GM18502 (cell line): ENCODE measurements around the gene LRRC45.

Source experiments
- ATAC-seq: cut with Tn5 transposase; IDR thresholded peaks from one replicate; pipeline ENCODE4 v1.9.1; 2021; ENCODE audit warnings: mild to moderate bottlenecking; ENCODE audit not compliant: unreplicated experiment, poor library complexity

The LRRC45 gene

DNA sequence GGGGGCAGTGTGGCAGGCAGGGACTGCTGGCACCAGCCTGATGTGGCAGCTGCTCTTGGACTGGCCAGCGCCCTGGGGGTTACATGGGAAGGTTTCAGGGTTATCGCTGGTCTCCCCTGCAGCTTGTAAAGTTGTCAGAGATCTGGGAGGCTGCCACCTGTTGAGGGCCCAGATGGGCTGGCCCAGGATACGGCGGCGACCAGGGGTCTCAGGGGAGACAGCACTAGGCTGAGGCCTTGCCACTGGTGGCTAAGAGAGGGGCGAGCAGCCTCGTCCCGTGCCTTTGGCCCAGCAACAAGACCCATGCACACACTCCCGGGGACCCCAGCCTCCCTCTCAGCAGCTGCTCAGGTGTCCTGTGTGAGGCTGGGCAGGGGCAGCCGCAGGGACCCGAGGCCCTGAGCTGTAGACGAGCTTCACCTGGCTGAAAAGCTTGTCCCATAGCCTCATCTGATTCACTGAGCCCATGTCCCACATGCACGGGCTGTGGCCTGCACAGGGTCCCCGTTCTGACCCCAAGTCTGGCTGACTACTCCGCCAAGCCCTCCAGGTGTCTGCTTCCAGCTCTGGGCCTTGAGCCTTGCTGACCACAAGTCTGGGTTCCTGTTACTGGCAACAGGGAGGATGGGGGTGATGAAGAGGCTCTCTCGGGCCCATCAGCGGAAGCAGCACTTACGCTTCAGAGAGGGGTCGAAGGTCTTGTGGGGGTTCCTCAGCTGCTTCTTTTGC lies 36.3 kb downstream of the LRRC45 start:
- ATAC-seq = no peak

DNA sequence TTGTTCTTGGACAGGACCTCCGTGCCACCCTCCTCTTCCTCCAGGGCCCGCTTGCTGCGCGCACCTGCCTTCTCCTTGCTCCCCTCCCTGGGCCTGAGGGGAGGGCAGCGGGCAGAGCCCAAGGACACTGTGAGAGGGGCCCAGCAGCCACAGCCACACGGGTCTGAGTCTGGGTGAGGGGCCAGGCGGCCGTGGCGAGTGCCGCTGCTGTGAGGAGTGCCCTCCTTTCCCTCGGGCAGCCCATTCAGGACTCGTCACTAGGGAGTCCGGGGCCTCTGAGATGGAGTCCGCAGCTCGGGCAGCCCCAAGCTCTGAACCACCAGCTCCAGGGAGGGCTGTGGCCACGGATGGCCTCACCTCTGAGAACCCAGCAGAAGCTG lies 36.9 kb downstream of the LRRC45 start:
- no peak for ATAC-seq

DNA sequence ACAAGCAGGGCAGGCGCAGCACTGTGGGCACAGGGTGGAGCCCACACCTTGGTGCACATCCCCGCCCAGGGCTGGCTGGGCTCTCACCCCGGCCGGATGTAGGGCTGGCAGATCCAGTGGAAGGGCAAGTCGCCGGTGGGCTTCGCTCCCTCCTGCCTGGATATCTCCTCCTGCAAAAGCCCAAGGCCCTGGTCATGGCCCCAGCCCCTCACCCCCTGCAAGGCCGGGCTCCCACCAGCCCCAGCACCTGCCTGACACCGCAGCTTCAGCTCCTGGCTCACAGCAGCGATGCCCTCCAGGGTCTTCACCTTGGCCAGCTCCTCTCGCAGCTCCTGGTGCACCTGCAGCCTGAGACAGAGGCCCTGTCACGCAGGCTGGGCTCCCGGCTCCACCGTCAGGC lies 37.5 kb downstream of the LRRC45 start:
- no peak for ATAC-seq

DNA sequence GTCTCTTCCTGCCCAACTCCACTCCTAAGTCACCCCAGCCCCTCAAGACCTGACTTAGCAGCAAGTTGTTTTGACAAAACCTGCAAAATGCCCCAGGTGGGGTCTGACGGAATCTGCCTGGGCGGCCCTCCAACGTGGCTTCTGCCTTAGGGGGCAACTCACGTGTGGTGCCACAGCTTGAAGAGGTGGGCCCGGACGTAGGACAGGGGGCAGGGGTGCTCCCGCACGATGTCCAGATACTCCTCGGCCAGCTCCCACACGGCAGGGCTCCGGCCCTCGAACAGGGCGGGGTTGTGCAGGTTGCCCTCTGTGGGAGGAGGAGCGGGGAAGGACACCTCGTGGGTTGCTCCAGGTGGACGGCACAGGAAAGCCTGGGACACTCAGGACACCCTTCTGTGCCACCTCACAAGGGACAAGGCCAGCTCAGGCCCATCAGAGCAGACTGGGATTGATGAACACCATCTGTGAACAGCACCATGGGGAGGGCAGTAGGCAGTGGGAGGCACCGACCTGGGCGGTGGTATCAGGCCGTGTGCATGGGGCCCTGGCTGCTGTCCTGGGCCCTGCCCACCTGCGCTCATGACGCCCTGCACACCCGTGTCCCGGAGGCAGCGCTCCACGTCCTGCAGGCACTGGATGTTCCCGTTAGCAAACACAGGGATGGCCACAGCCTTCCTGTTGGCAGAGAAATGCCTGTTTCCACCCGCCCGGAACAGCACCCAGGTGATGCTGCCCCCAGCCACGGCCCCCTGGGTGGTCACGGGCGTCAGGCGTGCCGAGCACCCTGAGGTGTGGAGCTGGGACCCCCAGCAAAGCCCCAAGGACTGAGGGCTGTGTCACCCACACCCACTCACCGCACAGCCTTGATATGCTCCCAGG lies 38.2 kb downstream of the LRRC45 start:
- ATAC-seq = no peak

DNA sequence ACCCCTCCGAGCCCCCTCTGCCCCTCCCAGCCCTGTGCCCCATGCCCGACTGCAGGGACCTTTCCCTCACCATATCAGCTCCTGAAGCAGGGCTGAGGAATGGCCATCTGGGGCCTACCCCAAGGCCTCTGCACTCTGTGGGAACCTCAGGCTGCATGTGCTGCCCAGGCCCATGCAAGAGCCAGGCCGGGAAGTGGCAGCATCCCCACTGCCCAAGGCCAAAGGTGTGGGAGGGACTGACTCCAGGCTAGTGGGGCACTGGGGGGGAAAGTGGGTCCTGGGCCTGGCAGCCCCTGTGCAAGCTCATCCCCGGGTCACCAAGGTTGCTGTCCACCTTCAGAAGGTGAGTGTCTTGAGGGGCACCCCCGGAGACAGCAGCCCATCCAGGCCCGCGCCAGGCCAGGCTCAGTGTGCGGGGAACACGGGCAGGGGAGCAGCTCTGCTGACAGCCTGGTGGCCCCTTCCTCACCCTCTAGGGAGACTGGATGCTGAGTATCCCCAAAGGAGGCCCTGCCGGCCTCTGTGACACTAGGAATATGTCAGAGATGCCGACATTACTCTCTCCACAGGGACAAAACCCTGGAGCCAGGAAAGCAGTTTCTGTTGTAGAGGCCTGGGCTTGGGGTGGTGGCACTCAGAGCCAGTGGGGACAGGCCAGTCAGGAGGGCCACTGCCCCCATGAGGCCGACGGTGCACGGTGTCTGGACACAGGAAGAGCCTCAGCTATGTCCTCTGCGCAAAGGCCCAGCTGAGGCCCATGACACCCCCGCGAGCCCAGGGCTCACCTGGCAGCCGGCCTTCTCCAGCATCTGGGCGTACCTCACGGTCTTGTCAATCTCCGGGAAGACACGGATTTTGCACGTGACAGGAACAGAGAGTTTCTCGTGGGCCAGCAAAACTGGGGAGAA lies 39.2 kb downstream of the LRRC45 start:
- ATAC-seq = no peak

DNA sequence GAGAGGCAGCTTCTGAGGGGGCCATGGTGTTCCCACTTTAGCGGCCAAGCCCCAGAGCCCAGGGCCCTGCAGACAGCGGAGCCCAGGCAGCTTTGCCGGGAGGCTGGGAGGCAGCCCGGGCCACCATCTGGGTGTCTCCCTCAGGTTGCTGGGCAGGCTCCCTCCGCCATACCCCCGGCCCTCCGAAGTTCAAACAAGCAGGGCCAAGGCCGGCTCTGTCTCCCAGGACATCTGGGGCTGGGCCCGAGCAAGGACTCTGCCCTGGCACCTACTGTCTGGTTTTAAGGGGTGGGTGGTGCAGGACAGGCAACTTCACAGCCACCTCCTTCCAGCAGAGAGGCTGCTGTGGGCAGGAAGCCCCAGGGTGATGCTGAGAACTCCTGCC lies 39.9 kb downstream of the LRRC45 start:
- no peak for ATAC-seq

DNA sequence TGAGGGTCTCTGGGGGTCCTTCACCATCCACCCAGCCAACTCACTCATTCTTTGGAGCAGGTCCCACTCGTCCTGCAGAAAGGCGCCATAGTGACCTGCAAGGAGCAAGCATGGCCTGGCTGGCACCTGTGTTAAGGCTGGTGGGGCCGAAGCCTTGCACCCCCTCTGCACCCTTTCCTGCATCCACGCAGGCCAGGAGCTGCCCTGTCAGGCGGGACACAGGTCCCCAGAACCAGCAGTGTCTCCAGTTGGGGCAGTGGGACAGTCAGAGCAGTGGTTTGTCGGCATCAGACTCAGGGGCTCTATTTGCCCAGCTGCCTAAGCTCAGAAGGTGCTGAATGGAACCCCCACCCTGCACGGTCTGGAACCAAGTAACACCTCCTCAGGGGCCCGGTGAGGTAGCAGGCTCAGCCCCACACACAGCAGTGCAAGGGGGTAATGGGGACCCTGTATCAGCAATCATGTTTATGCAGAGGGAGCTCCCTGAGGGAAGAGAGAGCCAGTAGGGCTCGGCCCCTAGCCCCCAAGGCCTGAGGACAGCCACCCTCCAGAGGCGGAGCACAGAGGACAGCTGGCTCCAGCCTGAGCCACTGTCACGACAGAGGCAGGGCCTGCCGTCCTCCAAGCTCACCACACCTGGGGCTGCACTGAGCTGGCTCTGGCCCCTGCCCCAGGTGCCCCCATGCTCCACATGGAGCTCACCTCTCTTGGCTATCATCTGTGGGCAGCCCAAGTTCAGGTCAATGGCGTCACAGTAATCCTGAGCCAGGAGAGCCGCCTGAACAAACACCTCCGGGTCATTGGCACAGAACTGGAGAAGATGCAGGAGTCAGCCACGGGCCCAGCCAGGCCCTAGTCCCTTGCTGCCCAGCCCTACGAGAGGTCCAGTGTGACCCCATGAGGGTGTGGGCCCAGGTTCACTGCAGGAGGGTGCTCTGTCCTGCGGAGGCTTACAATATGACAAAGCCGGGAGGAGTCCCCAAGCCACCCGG lies 40.6 kb downstream of the LRRC45 start:
- no peak for ATAC-seq

DNA sequence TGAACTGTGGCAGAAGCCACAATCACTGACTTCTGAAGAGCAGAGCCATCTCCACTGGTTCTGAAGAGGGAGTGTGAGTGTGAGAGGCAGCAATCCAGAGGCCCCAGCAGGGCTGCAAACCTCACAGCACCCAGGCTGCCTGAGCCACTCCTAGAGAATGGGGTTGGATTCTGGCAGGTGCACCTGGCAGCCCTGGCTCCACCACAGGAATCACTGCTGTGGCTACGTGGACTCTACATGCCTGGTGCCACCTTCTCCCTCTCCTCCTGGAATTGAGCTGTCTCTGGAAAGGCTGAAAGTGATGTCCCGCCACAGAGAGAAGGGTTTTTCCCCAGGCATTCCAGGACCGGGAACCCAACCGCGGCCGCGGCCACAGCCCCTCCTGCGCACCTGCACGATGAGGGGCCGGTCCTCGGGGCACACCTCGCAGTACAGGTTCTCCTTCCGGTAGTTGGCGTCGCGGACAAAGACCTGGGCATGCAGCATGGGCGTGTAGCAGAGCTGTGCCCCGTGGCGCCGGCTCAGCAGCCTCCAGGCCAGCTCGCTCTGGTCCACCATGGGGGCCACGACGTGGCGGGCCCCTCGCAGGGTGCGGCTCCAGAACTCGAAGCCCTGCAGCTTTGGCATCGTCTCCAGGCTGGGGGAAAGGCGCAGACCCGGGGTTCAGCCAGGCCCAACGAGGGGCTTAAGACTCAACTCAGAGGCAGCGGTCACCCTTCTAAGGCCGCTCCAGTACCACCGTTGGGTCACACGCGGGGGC lies 41.5 kb downstream of the LRRC45 start:
- ATAC-seq = no peak

DNA sequence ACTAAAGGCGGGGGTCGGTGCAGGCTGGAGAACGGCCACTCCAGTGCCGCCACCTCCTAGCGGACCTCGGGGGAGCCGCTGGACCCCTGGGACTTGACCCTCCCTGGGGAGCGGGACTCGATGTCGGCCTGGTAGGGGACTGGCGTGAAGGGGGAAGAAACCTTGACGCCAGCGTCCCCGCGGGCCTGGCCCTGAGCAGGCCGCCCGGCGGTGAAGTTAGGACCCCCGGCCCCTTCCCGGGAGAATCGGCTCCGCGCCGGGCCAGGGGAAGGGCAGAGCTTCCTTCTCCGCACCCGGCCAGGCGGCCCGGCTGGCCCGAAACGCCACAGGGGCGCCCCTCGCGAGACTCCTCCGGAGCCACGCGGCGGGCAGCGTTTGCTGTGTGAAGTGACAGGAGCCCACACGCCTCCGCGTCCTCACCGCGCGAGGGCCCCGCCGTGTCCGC lies 42.1 kb downstream of the LRRC45 start:
- peak; percentile 14 for ATAC-seq

DNA sequence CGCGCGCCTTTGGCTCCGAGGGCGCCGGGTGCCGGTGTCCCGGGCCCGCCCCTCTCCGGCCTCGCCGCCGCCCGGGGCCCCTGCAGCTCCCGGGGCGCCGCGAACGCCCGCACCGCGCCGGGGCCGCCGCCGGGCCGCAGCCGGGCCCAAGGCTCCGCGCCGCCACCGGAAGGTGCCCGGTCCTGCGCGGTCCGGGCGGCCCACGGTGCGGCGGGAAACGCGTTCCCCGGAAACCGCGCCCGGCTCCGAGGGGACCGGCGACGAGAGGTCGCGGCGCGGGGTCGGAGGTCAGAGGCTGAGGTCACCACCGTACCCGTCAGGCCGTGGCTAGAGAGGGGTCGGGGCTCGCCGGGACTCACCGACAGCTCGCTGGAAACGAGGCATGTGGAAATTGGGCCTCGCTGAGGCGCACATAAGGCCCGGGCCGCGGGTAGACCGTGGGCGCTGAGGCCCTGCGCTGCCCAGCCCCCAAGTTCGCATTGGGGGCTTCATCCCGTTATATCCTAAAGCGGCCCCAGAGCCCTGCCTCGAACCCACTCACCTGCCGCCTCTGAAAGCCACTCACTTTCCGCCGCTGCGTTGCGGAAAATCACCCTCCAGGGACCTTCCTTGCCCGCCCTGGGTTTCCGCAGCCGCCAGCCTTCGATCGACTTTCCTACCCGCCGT lies 42.7 kb downstream of the LRRC45 start, which contains the start of gene DUS1L:
Gene DUS1L, minus strand, starts transcription at position 167 of the 666 bp plus-strand sequence. CDS start 745 bp downstream, outside the sequence.
- peak; percentile 74 for ATAC-seq

DNA sequence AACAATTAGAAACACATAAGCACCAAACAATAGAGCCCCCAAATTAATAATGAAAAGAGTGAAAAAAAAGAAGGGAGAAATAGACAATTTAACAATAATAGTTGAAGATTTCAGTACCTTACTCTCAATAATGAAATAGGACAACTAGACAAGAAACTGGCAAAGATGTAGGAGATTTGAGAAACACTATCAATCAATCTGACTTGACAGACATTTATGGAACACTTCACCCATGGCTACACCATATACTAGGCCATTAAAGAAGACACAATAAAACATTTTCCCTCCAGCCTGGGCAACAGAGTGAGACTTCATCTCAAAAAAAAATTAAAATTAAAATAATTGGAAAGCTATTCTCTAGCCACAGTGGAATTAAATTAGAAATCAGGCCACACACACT lies 47.5 kb downstream of the LRRC45 start:
- ATAC-seq = no peak

DNA sequence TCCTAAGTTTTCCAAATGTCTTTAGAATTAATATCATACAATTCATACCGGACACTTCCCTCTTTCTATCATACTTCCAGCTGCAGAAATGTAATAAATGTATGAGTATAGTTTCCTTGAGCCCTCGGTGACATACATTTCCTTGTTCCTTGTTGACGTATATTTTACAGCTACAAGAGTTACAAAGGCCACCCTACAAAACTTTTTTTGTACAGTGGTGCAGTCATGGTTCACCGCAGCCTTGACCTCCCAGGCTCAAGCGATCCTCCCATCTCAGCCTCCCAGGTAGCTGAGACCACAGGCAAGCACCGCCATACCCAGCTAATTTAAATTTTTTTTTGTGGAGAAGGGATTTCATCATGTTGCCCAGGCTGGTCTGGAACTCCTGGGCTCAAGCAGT lies 49.7 kb downstream of the LRRC45 start:
- ATAC-seq = no peak

DNA sequence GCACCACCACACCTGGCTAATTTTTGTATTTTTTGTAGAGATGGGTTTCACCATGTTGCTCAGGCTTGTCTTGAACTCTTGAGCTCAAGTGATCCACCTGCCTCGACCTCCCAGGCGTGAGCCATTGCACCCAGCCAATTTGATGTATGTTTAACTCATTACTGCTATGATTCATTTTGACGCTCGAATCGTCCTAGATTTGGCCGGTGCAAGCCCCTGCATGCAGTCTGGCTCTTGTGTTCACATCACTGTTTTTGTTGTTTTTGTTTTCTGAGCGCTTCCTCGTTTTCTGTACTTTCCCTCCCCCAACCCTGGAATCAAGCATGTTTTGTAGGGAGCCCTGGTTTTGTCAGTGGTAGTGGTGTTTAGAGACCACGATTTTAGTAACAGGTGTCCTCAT lies 50.3 kb downstream of the LRRC45 start:
- no peak for ATAC-seq

DNA sequence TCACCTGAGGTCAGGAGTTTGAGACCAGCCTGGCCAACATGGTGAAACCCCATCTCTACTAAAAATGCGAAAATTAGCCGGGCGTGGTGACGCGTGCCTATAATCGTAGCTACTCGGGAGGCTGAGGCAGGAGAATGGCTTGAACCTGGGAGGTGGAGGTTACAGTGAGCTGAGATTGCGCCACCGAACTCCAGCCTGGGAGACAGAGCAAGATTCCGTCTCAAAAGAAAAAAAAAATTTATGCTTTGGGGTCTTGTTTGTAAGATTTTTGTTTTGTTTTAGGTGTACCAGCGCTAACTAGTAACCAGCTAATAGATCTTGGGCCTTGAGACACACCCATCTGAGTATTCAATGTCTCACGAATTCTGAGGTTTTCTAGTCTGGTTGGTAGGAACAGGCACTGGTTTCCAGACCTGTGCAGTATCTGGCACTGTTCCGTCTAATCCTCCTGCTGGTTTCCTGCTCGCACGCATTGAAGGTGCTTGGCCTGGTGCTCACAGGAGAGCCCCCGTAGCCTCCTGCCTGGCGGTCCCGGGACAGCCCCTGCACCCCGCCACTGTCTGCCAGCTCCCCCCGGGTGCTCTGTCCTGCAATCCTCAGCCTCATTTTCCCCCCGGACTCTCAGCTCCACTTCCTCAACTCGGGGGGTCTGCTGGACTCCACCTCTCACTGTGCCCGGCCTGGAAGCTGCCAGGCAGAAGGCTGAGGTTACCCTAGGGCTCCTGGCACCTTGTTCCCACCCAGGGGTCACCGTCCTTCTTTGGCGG lies 53.1 kb downstream of the LRRC45 start:
- ATAC-seq = no peak

DNA sequence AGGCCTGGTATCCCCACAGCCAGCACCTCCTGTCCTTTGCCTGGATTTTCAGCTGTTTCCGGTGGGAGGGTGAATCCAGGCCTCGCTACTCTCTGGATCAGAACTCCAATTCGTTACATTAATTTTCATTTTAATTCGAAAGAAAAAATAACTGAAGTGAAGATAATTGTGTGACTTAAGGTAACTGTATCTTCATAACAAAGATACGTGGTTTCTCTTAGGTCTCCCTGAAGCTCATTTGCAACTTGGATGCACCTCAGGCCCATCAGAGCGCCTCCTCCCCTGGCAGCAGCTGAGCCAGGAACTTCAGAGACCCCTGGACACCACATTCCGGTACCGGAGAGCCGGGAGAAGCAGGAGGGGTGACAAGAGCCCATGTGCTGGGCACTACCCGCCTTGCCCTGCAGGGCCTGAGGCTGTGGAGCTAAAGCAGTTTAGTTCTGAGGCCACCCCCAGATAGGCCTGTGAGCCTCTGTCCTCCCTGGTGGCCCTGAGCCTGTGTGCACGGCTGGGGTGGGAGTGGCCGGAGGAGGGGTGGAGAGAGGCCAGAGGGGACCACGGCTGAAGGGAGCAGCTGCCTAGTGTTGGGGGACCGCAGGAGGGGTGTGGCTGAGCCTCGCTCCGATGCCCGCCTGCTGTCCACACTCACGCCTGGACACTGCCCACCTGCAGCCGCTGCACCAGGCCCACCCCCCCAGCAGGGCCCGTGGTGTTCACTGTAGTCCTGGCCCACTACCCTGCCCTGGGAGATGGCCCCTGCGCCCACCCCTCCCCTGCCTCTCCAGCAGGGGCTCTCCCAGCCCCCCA lies 53.9 kb downstream of the LRRC45 start:
- ATAC-seq = no peak

DNA sequence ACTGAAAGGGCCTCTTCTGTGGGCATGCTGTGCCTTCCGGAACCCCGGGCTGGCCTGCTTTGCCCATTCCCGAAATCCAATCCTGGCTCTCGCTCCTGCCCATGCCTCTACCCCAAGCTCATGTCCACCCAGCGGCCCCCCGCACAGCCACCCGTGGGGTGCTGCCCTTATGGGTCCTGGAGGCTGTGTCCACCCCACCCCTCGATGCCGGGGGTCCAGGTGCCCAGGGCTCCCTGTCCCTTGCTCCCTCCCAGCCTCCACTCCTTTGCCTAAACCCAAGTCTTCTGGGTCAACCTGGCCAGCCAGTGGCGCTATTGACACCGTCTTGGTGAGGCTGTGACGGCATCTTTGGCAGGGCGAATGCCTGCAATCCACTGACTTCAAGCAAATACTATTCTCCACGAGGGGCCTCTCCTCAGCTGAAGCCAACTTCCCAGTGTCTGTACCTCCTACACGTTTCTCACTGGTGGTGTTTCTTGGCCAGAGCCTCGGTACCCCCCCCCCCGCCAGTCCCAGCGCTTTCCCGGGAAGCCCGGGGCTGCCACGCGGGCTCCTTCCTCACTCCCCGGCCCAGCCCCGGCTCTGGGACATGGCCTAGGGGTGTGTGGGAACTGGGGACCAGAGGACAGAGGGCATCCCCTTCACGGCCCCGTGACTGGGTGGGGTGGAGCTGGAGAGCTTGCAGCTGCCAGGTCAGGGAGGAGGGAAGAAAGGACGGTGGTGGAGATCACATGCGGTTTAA lies 54.7 kb downstream of the LRRC45 start:
- ATAC-seq = no peak
